Heart left ventricle (tissue), 16 donors: ENCODE results near the gene TNKS1BP1. TPM values are rescaled to one million over a fixed set of nuclear protein-coding genes. Genes with fewer than 3 reads are reported as not detected.
"Not testable (repeated sequence)": the region's sequence is repeated elsewhere in the genome, so short reads cannot be mapped to it uniquely, and the experiment has no call there.

Source experiments
- ATAC-seq, 4 donors: fragments of 200-7000 bp; cut with Tn5 transposase; one replicate each; pipeline ENCODE4 v1.9.1; 2020 to 2022; ENCODE audit warnings: moderate library complexity in 4 of 4, mild to moderate bottlenecking in 3 of 4, moderate number of reproducible peaks in 1 of 4
- DNase-seq, 5 donors: peaks; one replicate each; pipeline ENCODE4 v3.0.0-alpha.2; 2020
- H3K27ac ChIP-seq, 12 donors: fragments of 200-600 bp; sonication (generic) in 4 of 12; one replicate each; pipeline versions ENCODE4 v1.5.0 to v1.8.0; 2016 to 2022; ENCODE audit warnings: mild to moderate bottlenecking in 2 of 12
- H3K27me3 ChIP-seq, 9 donors: fragments of 200-600 bp; sonication (generic) in 2 of 9; one replicate each; pipeline versions ENCODE4 v1.5.1 to v1.8.0; 2016 to 2022; ENCODE audit warnings: mild to moderate bottlenecking in 3 of 9
- H3K36me3 ChIP-seq, 9 donors: fragments of 200-600 bp; sonication (generic) in 2 of 9; one replicate each; pipeline versions ENCODE4 v1.5.0 to v1.8.0; 2018 to 2022; ENCODE audit warnings: mild to moderate bottlenecking in 2 of 9
- H3K4me1 ChIP-seq, 12 donors: fragments of 200-600 bp; sonication (generic) in 4 of 12; one replicate each; pipeline versions ENCODE4 v1.5.0 to v1.8.0; 2016 to 2022; ENCODE audit warnings: mild to moderate bottlenecking in 3 of 12
- H3K4me3 ChIP-seq, 12 donors: fragments of 200-600 bp; sonication (generic) in 4 of 12; one replicate each; pipeline versions ENCODE4 v1.5.0 to v1.8.0; 2017 to 2022; ENCODE audit warnings: mild to moderate bottlenecking in 9 of 12, moderate library complexity in 4 of 12
- H3K9me3 ChIP-seq, 12 donors: fragments of 200-600 bp; sonication (generic) in 4 of 12; one replicate each; pipeline versions ENCODE4 v1.5.0 to v1.8.0; 2016 to 2022; ENCODE audit warnings: mild to moderate bottlenecking in 1 of 12
- POLR2A ChIP-seq, 2 donors: fragments of 450-650 bp; IDR thresholded peaks; one replicate each; pipeline ENCODE4 v1.6.1; 2017; ENCODE audit warnings: antibody characterized with exemption in 2 of 2, mild to moderate bottlenecking in 2 of 2, moderate library complexity in 2 of 2
- WGBS, 4 donors: extraction: QIAGEN DNeasy Blood & Tissue Kit in 2 of 4; methylation state at CpG; one replicate each; pipeline versions ENCODE4 v1.1.5 to v1.1.7; 2013 to 2018; 5-methylcytosine and 5-hydroxymethylcytosine counted together
- intact Hi-C, 10 donors: fragments of 100-400 bp; cut with DNase I; formaldehyde crosslinking; loops; one replicate each; pipeline versions ENCODE4 v1.11.1 to v1.14.2; 2022
- polyA plus RNA-seq, 2 donors: library from polyadenylated mRNA; stranded (reverse); fragments of 200-250 nt; gene quantifications; one replicate each; pipeline ENCODE4 v1.2.3, GENCODE V29; 2013
- total RNA-seq, 9 donors: library from RNA; depleted of rRNA in 2 of 9; stranded (reverse); fragments of >200 nt in 2 of 9; fragmentation: NEBNext Ultra II Directional in 3 of 9; extraction: Animal tissue kit (Norgen Biotek cat#: 25700) in 3 of 9; gene quantifications; one replicate each; pipeline versions ENCODE4 v1.1.0 to v1.2.4, GENCODE V29; 2016 to 2023
- TF ChIP-seq, protein P1 (sequence below), 12 donors: fragments of 200-600 bp; sonication (generic) in 4 of 12; IDR thresholded peaks; one replicate each; pipeline versions ENCODE4 v1.5.0 to v1.8.0; 2018 to 2022; ENCODE audit warnings: antibody characterized with exemption in 12 of 12, mild to moderate bottlenecking in 5 of 12
- donor health status: ischemic (EF 13 %, LVEDD 7.1; RV severe dilation, severe dysfunction).
- donor health status: healthy with polysubstance abuse.
- donor health status: DM: no; HTN: yes; CAD: no.
- donor health status: DM: no; HTN: no; CAD: no.
- donor health status: ischemic (EF 25% LVEDD 6.9; RV normal size, moderate dysfunction).
- donor health status: ischemic (EF 25% LVEDD 5.7; RV mildly dilated, moderate dysfunction).
- donor health status: healthy.
- donor health status: DM: yes; HTN: yes; CAD: no.
- donor health status: ischemic (EF 35%, LVEDD 5.7; RV mildly dilated, moderate dysfunction).
- donor health status: nonischemic (EF 11% LVEDD 7.7; RV severe dilation, severe dysfunction).
- donor health status: DM: yes; HTN: yes; CAD: no.
- donor health status: PGD.
- donor health status: ischemic (EF 29% LVEDD 5.4; RV normal size, mild dysfunction).
- donor health status: nonischemic (EF 23%, LVEDD 6.1; RV moderate dilation, normal function).

Gene TNKS1BP1
- total and polyA plus RNA-seq, 11 donors, result 25.3 to 68.3 (median 34.2) TPM

- Histone ChIP-seq H3K9me3 (peaks cover 0 to 37% (median 12%) of the 10 kb centered on the region in 12 donors), H3K36me3 (peaks cover 6 to 63% (median 50%) of the 10 kb centered on the region in 9 donors), H3K4me3 (no peak overlapping the region), H3K27ac (no peak overlapping the region), H3K4me1 (peaks cover 0 to 17% (median 6%) of the 10 kb centered on the region in 12 donors), H3K27me3 (no peaks in the 10 kb centered on the region)
- intact Hi-C loops, result no loop called here
- ATAC-seq (no peak), DNase-seq (no peak)
- TF ChIP-seq, protein P1, sequence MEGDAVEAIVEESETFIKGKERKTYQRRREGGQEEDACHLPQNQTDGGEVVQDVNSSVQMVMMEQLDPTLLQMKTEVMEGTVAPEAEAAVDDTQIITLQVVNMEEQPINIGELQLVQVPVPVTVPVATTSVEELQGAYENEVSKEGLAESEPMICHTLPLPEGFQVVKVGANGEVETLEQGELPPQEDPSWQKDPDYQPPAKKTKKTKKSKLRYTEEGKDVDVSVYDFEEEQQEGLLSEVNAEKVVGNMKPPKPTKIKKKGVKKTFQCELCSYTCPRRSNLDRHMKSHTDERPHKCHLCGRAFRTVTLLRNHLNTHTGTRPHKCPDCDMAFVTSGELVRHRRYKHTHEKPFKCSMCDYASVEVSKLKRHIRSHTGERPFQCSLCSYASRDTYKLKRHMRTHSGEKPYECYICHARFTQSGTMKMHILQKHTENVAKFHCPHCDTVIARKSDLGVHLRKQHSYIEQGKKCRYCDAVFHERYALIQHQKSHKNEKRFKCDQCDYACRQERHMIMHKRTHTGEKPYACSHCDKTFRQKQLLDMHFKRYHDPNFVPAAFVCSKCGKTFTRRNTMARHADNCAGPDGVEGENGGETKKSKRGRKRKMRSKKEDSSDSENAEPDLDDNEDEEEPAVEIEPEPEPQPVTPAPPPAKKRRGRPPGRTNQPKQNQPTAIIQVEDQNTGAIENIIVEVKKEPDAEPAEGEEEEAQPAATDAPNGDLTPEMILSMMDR (IDR thresholded peaks at IDR 0.05), result no peak
- no peak for TF ChIP-seq POLR2A (IDR thresholded peaks at IDR 0.05)
- 97 to 98% (median 98%) methylated on average over 5 of the region's 5 CpGs for WGBS, 4 donors
Measured at GRCh38 chr11:57299150-57299737, 25.5 kb downstream of the TNKS1BP1 start.

GRCh38 chr11:57297221-57297620 lies 27.5 kb downstream of the TNKS1BP1 start:
- Histone ChIP-seq H3K27ac (no peak overlapping the region), H3K4me1 (peaks cover 0 to 20% (median 6%) of the 10 kb centered on the region in 12 donors), H3K9me3 (peaks cover 0 to 37% (median 12%) of the 10 kb centered on the region in 12 donors), H3K27me3 (no peaks in the 10 kb centered on the region), H3K36me3 (peaks cover 6 to 47% (median 38%) of the 10 kb centered on the region in 9 donors), H3K4me3 (no peak overlapping the region)
- 88 to 97% (median 94%) methylated on average over 2 of the region's 2 CpGs for WGBS, 4 donors
- no peak for ATAC-seq
- no peak for DNase-seq
- intact Hi-C loops, result no loop called here
- no peak for TF ChIP-seq POLR2A (IDR thresholded peaks at IDR 0.05)
- TF ChIP-seq, protein P1 (IDR thresholded peaks at IDR 0.05), result no peak

DNA sequence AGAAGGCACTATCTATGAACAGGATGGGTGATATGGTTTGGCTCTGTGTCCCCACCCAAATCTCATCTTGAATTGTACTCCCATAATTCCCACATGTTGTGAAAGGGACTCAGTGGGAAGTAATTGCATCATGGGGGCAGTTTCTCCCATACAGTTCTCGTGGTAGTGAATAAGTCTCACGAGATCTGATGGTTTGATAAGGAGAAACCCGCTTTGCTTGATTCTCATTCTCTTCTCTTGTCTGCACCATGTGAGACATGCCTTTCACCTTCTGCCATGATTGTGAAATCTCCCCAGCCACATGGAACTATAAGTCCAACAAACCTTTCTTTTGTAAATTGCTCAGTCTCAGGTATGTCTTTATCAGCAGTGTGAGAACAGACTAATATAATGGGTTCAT lies 28.5 kb downstream of the TNKS1BP1 start:
- peaks cover 0 to 20% (median 6%) of the 10 kb centered on the region in 12 donors for H3K4me1 ChIP-seq
- WGBS, 4 donors, result 88 to 95% (median 91%) methylated on average over 3 of the region's 3 CpGs
- H3K9me3 ChIP-seq, result peaks cover 0 to 37% (median 12%) of the 10 kb centered on the region in 12 donors
- DNase-seq, H3K27me3 ChIP-seq, H3K4me3 ChIP-seq, ATAC-seq, intact Hi-C loops, H3K27ac ChIP-seq: not testable (repeated sequence)
- H3K36me3 ChIP-seq, result peaks cover 6 to 37% (median 28%) of the 10 kb centered on the region in 9 donors

GRCh38 chr11:57294225-57295131 lies 30.3 kb downstream of the TNKS1BP1 start:
- DNase-seq (no peak), ATAC-seq (peak in 3 of 4 donors; percentile 52 to 66 (median 63))
- Histone ChIP-seq H3K4me3 (no peak overlapping the region), H3K4me1 (peaks cover 0 to 21% (median 6%) of the 10 kb centered on the region in 12 donors), H3K27me3 (no peaks in the 10 kb centered on the region), H3K36me3 (peaks cover 0 to 20% (median 11%) of the 10 kb centered on the region in 9 donors), H3K9me3 (peaks cover 0 to 25% (median 5%) of the 10 kb centered on the region in 12 donors), H3K27ac (no peak overlapping the region)
- TF ChIP-seq POLR2A (IDR thresholded peaks at IDR 0.05), result no peak
- TF ChIP-seq, protein P1 (IDR thresholded peaks at IDR 0.05), result no peak
- intact Hi-C loops, result no loop called here
- WGBS, 4 donors, result 82 to 88% (median 86%) methylated on average over 2 of the region's 2 CpGs
